IMR-90 (cell line): ENCODE data around the gene TCF4.

Experiments used
- CTCF ChIP-seq: conservative IDR thresholded peaks from 2 replicates; pipeline ENCODE4 v1.5.1; 2012; ENCODE audit warnings: mild to moderate bottlenecking, low read depth, low read length, improper control_type of control experiment
- FOS ChIP-seq: fragments of 150-350 bp; IDR thresholded peaks from 2 replicates; pipeline ENCODE4 v1.6.1; 2016; ENCODE audit warnings: low read depth, low read length
- MAFK ChIP-seq: IDR thresholded peaks from 2 replicates; pipeline ENCODE4 v1.6.1; 2012; ENCODE audit warnings: low read depth, low read length, improper control_type of control experiment
- MAZ ChIP-seq: IDR thresholded peaks from 2 replicates; pipeline ENCODE4 v1.6.1; 2012; ENCODE audit warnings: low read depth, mild to moderate bottlenecking, low read length, improper control_type of control experiment, moderate library complexity, borderline replicate concordance
- POLR2A ChIP-seq: IDR thresholded peaks from 2 replicates; pipeline ENCODE4 v1.6.1; 2012; ENCODE audit warnings: mild to moderate bottlenecking, low read depth, low read length
- RAD21 ChIP-seq: IDR thresholded peaks from 2 replicates; pipeline ENCODE4 v1.6.1; 2012; ENCODE audit warnings: low read length, improper control_type of control experiment
- RFX5 ChIP-seq: IDR thresholded peaks from 2 replicates; pipeline ENCODE4 v1.8.0; 2012; ENCODE audit warnings: low read depth, mild to moderate bottlenecking, low read length, moderate library complexity

DNA sequence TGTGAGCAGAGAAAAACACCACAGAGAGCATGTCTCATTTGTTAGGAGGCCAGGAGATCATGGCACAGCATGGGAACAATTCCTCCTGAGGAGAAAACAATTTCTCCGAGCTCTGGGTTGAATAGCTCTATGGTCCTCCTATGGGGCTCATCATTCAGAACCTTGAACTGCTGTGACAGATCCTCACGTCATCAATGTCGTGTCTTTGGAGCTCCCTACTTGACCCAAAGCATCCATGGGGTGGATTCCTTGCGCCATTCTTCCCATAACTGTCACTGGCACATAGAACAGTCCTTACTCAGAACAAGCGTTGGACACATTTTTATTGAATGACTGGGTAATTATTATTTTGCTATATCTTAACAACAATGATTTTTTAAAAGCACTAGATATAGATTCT, 15.8 kb upstream of the TCF4 start:
- TF ChIP-seq CTCF = no peak
- no peak for TF ChIP-seq POLR2A
- TF ChIP-seq MAZ = no peak
- TF ChIP-seq MAFK = no peak
- TF ChIP-seq FOS = no peak
- no peak for TF ChIP-seq RAD21
- TF ChIP-seq RFX5 = no peak
